ENCODE measurements around the gene ST3GAL5.
A peak's percentile ranks its signal among the peaks of the same experiment; 100 is the strongest.

The ST3GAL5 gene

GRCh38 chr2:85791704-85792565, 96.9 kb downstream of the ST3GAL5 start:
- peaks cover 55% of the 10 kb centered on the region for H3K27me3 Mint-ChIP-seq
- ATAC-seq, result no peak
- H3K9me3 Mint-ChIP-seq, result no peaks in the 10 kb centered on the region
- no peak overlapping the region for H3K4me3 Mint-ChIP-seq
- no peaks in the 10 kb centered on the region for H3K36me3 Mint-ChIP-seq
- no peaks in the 10 kb centered on the region for H3K4me1 Mint-ChIP-seq
- H3K27ac Mint-ChIP-seq, result no peak overlapping the region

- Mint-ChIP-seq H3K9me3 (no peaks in the 10 kb centered on the region), H3K27me3 (peaks cover 55% of the 10 kb centered on the region), H3K27ac (no peak overlapping the region), H3K4me1 (peaks cover 5% of the 10 kb centered on the region), H3K36me3 (no peaks in the 10 kb centered on the region), H3K4me3 (no peak overlapping the region)
- ATAC-seq, result no peak
Observed at GRCh38 chr2:85790499-85791188, 98.1 kb downstream of the ST3GAL5 start.

- Mint-ChIP-seq H3K9me3 (no peaks in the 10 kb centered on the region), H3K27me3 (peaks cover 51% of the 10 kb centered on the region), H3K4me3 (no peak overlapping the region), H3K36me3 (no peaks in the 10 kb centered on the region), H3K27ac (no peak overlapping the region), H3K4me1 (peaks cover 11% of the 10 kb centered on the region)
- ATAC-seq, result no peak
Observed at GRCh38 chr2:85790032-85790431, 98.8 kb downstream of the ST3GAL5 start.

GRCh38 chr2:85789271-85789670, 99.5 kb downstream of the ST3GAL5 start:
- H3K4me3 Mint-ChIP-seq, result no peak overlapping the region
- no peaks in the 10 kb centered on the region for H3K36me3 Mint-ChIP-seq
- H3K27me3 Mint-ChIP-seq, result peaks cover 49% of the 10 kb centered on the region
- no peaks in the 10 kb centered on the region for H3K9me3 Mint-ChIP-seq
- ATAC-seq, result no peak
- H3K27ac Mint-ChIP-seq, result no peak overlapping the region
- H3K4me1 Mint-ChIP-seq, result peaks cover 14% of the 10 kb centered on the region

GRCh38 chr2:85788603-85789002, 100.2 kb downstream of the ST3GAL5 start:
- Mint-ChIP-seq H3K27me3 (peaks cover 49% of the 10 kb centered on the region), H3K9me3 (no peaks in the 10 kb centered on the region), H3K4me3 (no peak overlapping the region), H3K27ac (no peak overlapping the region), H3K36me3 (no peaks in the 10 kb centered on the region), H3K4me1 (peaks cover 14% of the 10 kb centered on the region)
- ATAC-seq, result no peak

GRCh38 chr2:85787981-85788340, 100.8 kb downstream of the ST3GAL5 start:
- no peak for ATAC-seq
- Mint-ChIP-seq H3K36me3 (no peaks in the 10 kb centered on the region), H3K4me3 (no peak overlapping the region), H3K27ac (no peak overlapping the region), H3K4me1 (peaks cover 14% of the 10 kb centered on the region), H3K27me3 (peaks cover 44% of the 10 kb centered on the region), H3K9me3 (no peaks in the 10 kb centered on the region)

- ATAC-seq, result peak; percentile 9
- no peak overlapping the region for H3K4me3 Mint-ChIP-seq
- H3K36me3 Mint-ChIP-seq, result no peaks in the 10 kb centered on the region
- no peaks in the 10 kb centered on the region for H3K9me3 Mint-ChIP-seq
- peaks cover 14% of the 10 kb centered on the region for H3K4me1 Mint-ChIP-seq
- H3K27ac Mint-ChIP-seq, result no peak overlapping the region
- H3K27me3 Mint-ChIP-seq, result peaks cover 39% of the 10 kb centered on the region
Observed at GRCh38 chr2:85787282-85787980, 101.4 kb downstream of the ST3GAL5 start.
